Measurements from ENCODE around the gene TMEM184A. TPM values are rescaled to one million over a fixed set of nuclear protein-coding genes. Genes with fewer than 3 reads are reported as not detected.

The TMEM184A gene
- total RNA-seq, 4 donors from 2014 or later = 0.23 to 0.42 TPM; not detected in 2

GRCh38 chr7:1512781-1513656 lies 43.0 kb downstream of the TMEM184A start:
- WGBS = 60% methylated on average over 32 of the region's 35 CpGs
- H3K36me3 ChIP-seq = no peaks in the 10 kb centered on the region
- no peaks in the 10 kb centered on the region for H3K9me3 ChIP-seq
- no peak for DNase-seq (ENCODE audit: extremely low spot score)
- intact Hi-C loops (cut with DNase I) = no loop called here
- TF ChIP-seq POLR2AphosphoS5 (IDR thresholded peaks at IDR 0.05) (peak; percentile 32 to 50), POLR2A (IDR thresholded peaks at IDR 0.05; ENCODE audit: low read depth) (no peak)
- H3K4me1 ChIP-seq = peaks cover 10 to 26% (median 14%) of the 10 kb centered on the region in 4 donors
- peaks cover 0 to 40% (median 0%) of the 10 kb centered on the region in 4 donors for H3K27me3 ChIP-seq
- H3K27ac ChIP-seq (replicated peaks in 1 of 4) = peak overlapping the region; percentile 72 to 77 (median 76)
- H3K4me3 ChIP-seq = peak overlapping the region in 3 of 4 donors; percentile 15 to 35 (median 20)

DNA sequence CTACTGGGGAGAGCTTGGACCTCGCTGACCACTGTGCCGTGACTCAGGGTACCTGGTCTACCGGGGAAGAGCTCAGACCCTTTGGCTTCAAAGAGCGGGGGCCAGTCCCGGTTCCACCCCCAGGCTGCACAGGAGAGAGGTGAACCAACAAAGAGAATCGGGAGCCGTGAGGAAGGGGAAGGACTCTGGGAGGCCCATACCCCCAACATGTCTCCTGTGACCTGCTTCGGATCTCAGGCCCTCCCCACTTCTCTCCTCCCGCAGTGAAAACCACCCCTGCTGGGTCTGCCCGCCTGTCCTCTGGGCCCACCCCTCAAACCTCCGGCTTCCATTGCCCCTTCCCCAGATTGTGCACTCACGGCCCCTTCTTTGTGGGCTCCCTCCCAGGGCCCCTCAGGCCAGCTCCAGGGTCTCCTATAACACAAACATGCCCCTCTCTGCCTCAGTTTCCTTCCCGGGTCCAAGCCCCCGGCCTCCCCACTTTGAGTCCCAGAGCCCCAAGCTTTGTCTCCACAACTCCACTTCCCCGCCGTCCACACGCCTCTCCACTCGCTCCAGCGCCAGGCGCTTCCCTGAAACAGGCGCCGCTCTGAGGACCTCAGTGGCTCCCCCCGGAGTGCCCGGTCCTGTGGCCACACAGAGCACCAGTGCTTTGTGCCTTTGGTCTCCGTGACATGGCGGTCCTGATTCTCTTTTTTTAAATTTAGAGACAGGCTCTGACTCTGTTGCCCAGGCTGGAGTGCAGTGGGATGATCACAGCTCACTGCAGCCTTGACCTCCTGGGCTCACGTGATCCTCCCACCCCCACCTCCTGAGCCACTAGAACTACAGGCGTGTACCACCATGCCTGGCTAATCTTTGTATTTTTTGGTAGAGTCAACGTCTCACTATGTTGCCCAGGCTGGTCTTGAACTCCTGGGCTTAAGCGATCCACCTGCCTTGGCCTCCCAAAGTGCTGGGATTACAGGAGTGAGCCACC lies 44.3 kb downstream of the TMEM184A start:
- Histone ChIP-seq H3K9me3 (no peaks in the 10 kb centered on the region), H3K36me3 (no peaks in the 10 kb centered on the region), H3K4me3 (no peak overlapping the region), H3K4me1 (peaks cover 14 to 26% (median 17%) of the 10 kb centered on the region in 4 donors), H3K27ac (replicated peaks in 1 of 4) (no peak overlapping the region), H3K27me3 (peaks cover 0 to 33% (median 0%) of the 10 kb centered on the region in 4 donors)
- intact Hi-C loops (cut with DNase I) = no loop called here
- no peak for DNase-seq (ENCODE audit: extremely low spot score)
- WGBS = 78% methylated on average over 27 of the region's 30 CpGs
- no peak for TF ChIP-seq POLR2A (IDR thresholded peaks at IDR 0.05; ENCODE audit: low read depth)
- TF ChIP-seq POLR2AphosphoS5 (IDR thresholded peaks at IDR 0.05) = no peak
- no peak for TF ChIP-seq CTCF (IDR thresholded peaks at IDR 0.05)
- no peak for TF ChIP-seq EP300 (IDR thresholded peaks at IDR 0.05)

DNA sequence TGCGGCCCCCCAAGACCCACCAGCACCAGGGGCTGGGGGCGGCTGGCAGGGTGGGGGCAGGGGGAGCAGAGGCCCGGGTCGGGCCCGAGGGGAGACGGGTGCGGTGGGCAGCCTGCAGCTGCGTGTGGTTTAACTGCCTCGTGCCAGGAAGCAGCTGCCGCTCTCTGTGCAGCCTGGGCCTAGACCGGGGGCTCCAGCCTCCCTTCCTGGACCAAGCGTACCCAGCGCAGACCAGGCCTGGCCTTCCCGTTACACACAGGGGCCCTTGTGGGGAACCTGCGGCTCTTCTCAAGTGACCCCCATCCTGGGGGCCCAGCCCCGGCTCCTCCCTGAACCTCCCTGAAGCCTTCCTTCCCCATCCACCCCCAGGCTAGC lies 45.2 kb downstream of the TMEM184A start:
- no peaks in the 10 kb centered on the region for H3K36me3 ChIP-seq
- no peak for DNase-seq (ENCODE audit: extremely low spot score)
- intact Hi-C loops (cut with DNase I) = no loop called here

GRCh38 chr7:1509226-1509625 lies 46.8 kb downstream of the TMEM184A start:
- H3K4me3 ChIP-seq = no peak overlapping the region
- H3K4me1 ChIP-seq = peaks cover 18 to 28% (median 23%) of the 10 kb centered on the region in 4 donors
- H3K9me3 ChIP-seq = no peaks in the 10 kb centered on the region
- TF ChIP-seq POLR2A (IDR thresholded peaks at IDR 0.05; ENCODE audit: low read depth) (no peak), EP300 (IDR thresholded peaks at IDR 0.05) (no peak), POLR2AphosphoS5 (IDR thresholded peaks at IDR 0.05) (no peak), CTCF (IDR thresholded peaks at IDR 0.05) (no peak)
- H3K27ac ChIP-seq (replicated peaks in 1 of 4) = no peak overlapping the region
- peaks cover 0 to 13% (median 0%) of the 10 kb centered on the region in 4 donors for H3K27me3 ChIP-seq
- H3K36me3 ChIP-seq = no peaks in the 10 kb centered on the region
- DNase-seq (ENCODE audit: extremely low spot score) = no peak
- intact Hi-C loops (cut with DNase I) = no loop called here
- WGBS = 89% methylated on average over 14 of the region's 14 CpGs

More for the DNA sequence above, 45.2 kb downstream of the TMEM184A start:
- peaks cover 16 to 26% (median 20%) of the 10 kb centered on the region in 4 donors for H3K4me1 ChIP-seq
- no peak overlapping the region for H3K4me3 ChIP-seq
- H3K9me3 ChIP-seq = no peaks in the 10 kb centered on the region
- no peak overlapping the region for H3K27ac ChIP-seq (replicated peaks in 1 of 4)
- WGBS = 88% methylated on average over 6 of the region's 16 CpGs
- TF ChIP-seq CTCF (IDR thresholded peaks at IDR 0.05) = no peak
- no peak for TF ChIP-seq EP300 (IDR thresholded peaks at IDR 0.05)
- no peak for TF ChIP-seq POLR2AphosphoS5 (IDR thresholded peaks at IDR 0.05)
- no peak for TF ChIP-seq POLR2A (IDR thresholded peaks at IDR 0.05; ENCODE audit: low read depth)
- peaks cover 0 to 23% (median 0%) of the 10 kb centered on the region in 4 donors for H3K27me3 ChIP-seq

Measured in esophagus muscularis mucosa (tissue), 4 donors.